ENCODE results near the gene FRAS1. TPM values are rescaled to one million over a fixed set of nuclear protein-coding genes. Genes with fewer than 3 reads are reported as not detected.

Gene FRAS1
- total and polyA plus RNA-seq, 2 donors (not counting 3 experiments of a cell fraction or from before 2014, with no cell fraction given): 1.4 to 3.6 TPM

- Histone ChIP-seq H3K27ac (ENCODE audit: insufficient read depth, low read depth, low read length) (no peak overlapping the region), H3K27me3 (ENCODE audit: control insufficient read depth in 2 of 2, insufficient read depth in 2 of 2, low read length in 2 of 2) (no peaks in the 10 kb centered on the region), H3K36me3 (ENCODE audit: control insufficient read depth in 2 of 2, extremely low read depth in 1 of 2, insufficient read depth in 2 of 2, low read length in 2 of 2) (no peaks in the 10 kb centered on the region), H3K4me2 (ENCODE audit: insufficient read depth, low read length) (no peak overlapping the region), H3K4me1 (ENCODE audit: control insufficient read depth, extremely low read depth, insufficient read depth, low read length) (no peaks in the 10 kb centered on the region), H2AFZ (ENCODE audit: low read depth, low read length) (no peak overlapping the region), H3K4me3 (replicated peaks in 1 of 3; ENCODE audit: insufficient read depth in 1 of 3, low read depth in 1 of 3, low read length in 3 of 3) (no peak overlapping the region), H3K9ac (replicated peaks; ENCODE audit: extremely low read depth, insufficient read depth, low read length) (no peak overlapping the region), H3K9me3 (replicated peaks; ENCODE audit: control insufficient read depth, insufficient read depth, low read length) (no peaks in the 10 kb centered on the region), H3K9me1 (replicated peaks; ENCODE audit: control insufficient read depth, extremely low read depth, insufficient read depth, low read length) (no peaks in the 10 kb centered on the region), H3K79me2 (ENCODE audit: control insufficient read depth, insufficient read depth, low read length) (no peaks in the 10 kb centered on the region), H4K20me1 (replicated peaks; ENCODE audit: control insufficient read depth, extremely low read depth, insufficient read depth, low read length) (no peaks in the 10 kb centered on the region)
- dilution Hi-C loops (cut with MboI; ENCODE audit: extremely low pct_ligation_motif_present, low sequenced_read_pairs): no loop called here
- FAIRE-seq (no peak), DNase-seq (ENCODE audit: low read depth, low spot score) (no peak)
- no TSS peak for BruUV-seq (replicated peaks)
- POLR2A ChIA-PET: no interaction called here
- CTCF ChIA-PET: interaction anchor here (0.6 kb wide), 1 partner anchor 923 kb away, joined by 3 read pairs; no protein-coding TSS in a partner anchor
- intact Hi-C loops (cut with micrococcal nuclease): no loop called here
- TF ChIP-seq CTCF (IDR thresholded peaks at IDR 0.05; ENCODE audit: extremely low read depth in 1 of 2, insufficient read depth in 1 of 2, low read depth in 1 of 2, low read length in 2 of 2): no peak
- TF ChIP-seq FOS (IDR thresholded peaks at IDR 0.05; ENCODE audit: borderline replicate concordance, insufficient read depth, low read length): no peak
- TF ChIP-seq GATA2 (IDR thresholded peaks at IDR 0.05; ENCODE audit: insufficient read depth, insufficient read length, low read depth, low read length): no peak
- TF ChIP-seq POLR2AphosphoS5 (IDR thresholded peaks at IDR 0.05; ENCODE audit: insufficient read depth, low read depth, low read length): no peak
- no peak for TF ChIP-seq EZH2 (IDR thresholded peaks at IDR 0.05; ENCODE audit: borderline replicate concordance, low read depth, low read length, severe bottlenecking)
- no peak for TF ChIP-seq JUN (IDR thresholded peaks at IDR 0.05; ENCODE audit: borderline replicate concordance, insufficient read depth, insufficient read length, low read depth)
- TF ChIP-seq MAX (IDR thresholded peaks at IDR 0.05; ENCODE audit: insufficient read depth, insufficient read length): no peak
- no peak for TF ChIP-seq MYC (IDR thresholded peaks at IDR 0.05; ENCODE audit: low read depth, low read length)
- TF ChIP-seq POLR2A (IDR thresholded peaks at IDR 0.05; ENCODE audit: low read depth, low read length): no peak
Measured at GRCh38 chr4:78074759-78075158, 17.6 kb downstream of the FRAS1 start.

Measured in endothelial cell of umbilical vein (primary cell).